Chondrocyte (in vitro differentiated cells): ENCODE results near the gene FUT4. TPM values are rescaled to one million over a fixed set of nuclear protein-coding genes. Genes with fewer than 3 reads are reported as not detected.

Source experiments
- DNase-seq: peaks from one replicate; pipeline ENCODE4 v3.0.0; 2021; ENCODE audit warnings: mixed read lengths, low spot score
- H3K27ac Mint-ChIP-seq: one replicate; pipeline ENCODE4 v1.8.0; 2021; ENCODE audit warnings: mild to moderate bottlenecking, moderate library complexity, mixed read lengths; ENCODE audit not compliant: unreplicated experiment
- H3K27me3 Mint-ChIP-seq: 2 replicates; pipeline ENCODE4 v1.8.0; 2021; ENCODE audit warnings: low read depth, mixed read lengths
- H3K36me3 Mint-ChIP-seq: 2 replicates; pipeline ENCODE4 v1.8.0; 2021; ENCODE audit warnings: low read depth, mixed read lengths
- H3K4me1 Mint-ChIP-seq: 2 replicates; pipeline ENCODE4 v1.8.0; 2021; ENCODE audit warnings: low read depth, mild to moderate bottlenecking, mixed read lengths
- H3K4me3 Mint-ChIP-seq: one replicate; pipeline ENCODE4 v1.8.0; 2021; ENCODE audit warnings: mild to moderate bottlenecking, moderate library complexity, mixed read lengths; ENCODE audit not compliant: unreplicated experiment
- H3K9me3 Mint-ChIP-seq: 2 replicates; pipeline ENCODE4 v1.8.0; 2021; ENCODE audit warnings: low read depth, mixed read lengths
- CTCF ChIP-seq: fragments of 200-600 bp; sonication (generic); IDR thresholded peaks from 2 replicates; pipeline ENCODE4 v1.5.0; 2021; ENCODE audit warnings: antibody characterized with exemption, mild to moderate bottlenecking, moderate library complexity
- total RNA-seq: library from RNA; stranded (reverse); gene quantifications from 3 replicates; pipeline ENCODE4 v1.2.1, GENCODE V29; 2021

The FUT4 gene
- total RNA-seq, 1 donor from 2014 or later = 7.7 TPM

GRCh38 chr11:94526645-94527438, 16.9 kb upstream of the FUT4 start:
- Mint-ChIP-seq H3K9me3 (peaks cover 5% of the 10 kb centered on the region), H3K4me1 (peaks cover 37% of the 10 kb centered on the region), H3K27ac (peak overlapping the region; percentile 25), H3K27me3 (no peaks in the 10 kb centered on the region), H3K4me3 (no peak overlapping the region), H3K36me3 (no peaks in the 10 kb centered on the region)
- no peak for DNase-seq
- no peak for TF ChIP-seq CTCF

- Mint-ChIP-seq H3K27ac (peak overlapping the region; percentile 83), H3K27me3 (no peaks in the 10 kb centered on the region), H3K36me3 (no peaks in the 10 kb centered on the region), H3K4me3 (no peak overlapping the region), H3K4me1 (peaks cover 47% of the 10 kb centered on the region), H3K9me3 (peaks cover 5% of the 10 kb centered on the region)
- no peak for DNase-seq
- no peak for TF ChIP-seq CTCF
Observed at GRCh38 chr11:94528551-94528950, 15.2 kb upstream of the FUT4 start.

DNA sequence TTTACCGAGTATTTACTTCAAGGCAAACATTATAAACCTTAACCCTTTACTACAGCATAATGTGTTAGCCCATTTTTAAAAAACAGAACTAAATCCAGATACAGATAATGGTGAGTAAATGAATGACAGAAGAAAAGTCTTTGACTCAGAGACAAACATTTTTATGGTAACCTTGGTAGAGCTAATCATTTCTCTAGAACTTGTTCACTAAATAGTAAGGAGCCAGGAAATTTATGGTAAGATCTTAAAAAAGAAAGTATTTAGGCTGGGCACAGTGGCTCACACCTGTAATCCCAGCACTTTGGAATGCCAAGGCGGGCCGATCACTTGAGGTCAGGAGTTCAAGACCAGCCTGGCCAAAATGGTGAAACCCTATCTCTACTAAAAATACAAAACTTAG, 11.5 kb upstream of the FUT4 start:
- Mint-ChIP-seq H3K4me3 (no peak overlapping the region), H3K27ac (no peak overlapping the region), H3K36me3 (no peaks in the 10 kb centered on the region), H3K9me3 (peaks cover 5% of the 10 kb centered on the region), H3K27me3 (no peaks in the 10 kb centered on the region), H3K4me1 (peaks cover 53% of the 10 kb centered on the region)
- DNase-seq = no peak
- no peak for TF ChIP-seq CTCF

- TF ChIP-seq CTCF = no peak
- Mint-ChIP-seq H3K9me3 (peaks cover 5% of the 10 kb centered on the region), H3K4me1 (peaks cover 53% of the 10 kb centered on the region), H3K4me3 (no peak overlapping the region), H3K27ac (no peak overlapping the region), H3K27me3 (no peaks in the 10 kb centered on the region), H3K36me3 (no peaks in the 10 kb centered on the region)
- no peak for DNase-seq
Observed at GRCh38 chr11:94533206-94533605, 10.5 kb upstream of the FUT4 start.

DNA sequence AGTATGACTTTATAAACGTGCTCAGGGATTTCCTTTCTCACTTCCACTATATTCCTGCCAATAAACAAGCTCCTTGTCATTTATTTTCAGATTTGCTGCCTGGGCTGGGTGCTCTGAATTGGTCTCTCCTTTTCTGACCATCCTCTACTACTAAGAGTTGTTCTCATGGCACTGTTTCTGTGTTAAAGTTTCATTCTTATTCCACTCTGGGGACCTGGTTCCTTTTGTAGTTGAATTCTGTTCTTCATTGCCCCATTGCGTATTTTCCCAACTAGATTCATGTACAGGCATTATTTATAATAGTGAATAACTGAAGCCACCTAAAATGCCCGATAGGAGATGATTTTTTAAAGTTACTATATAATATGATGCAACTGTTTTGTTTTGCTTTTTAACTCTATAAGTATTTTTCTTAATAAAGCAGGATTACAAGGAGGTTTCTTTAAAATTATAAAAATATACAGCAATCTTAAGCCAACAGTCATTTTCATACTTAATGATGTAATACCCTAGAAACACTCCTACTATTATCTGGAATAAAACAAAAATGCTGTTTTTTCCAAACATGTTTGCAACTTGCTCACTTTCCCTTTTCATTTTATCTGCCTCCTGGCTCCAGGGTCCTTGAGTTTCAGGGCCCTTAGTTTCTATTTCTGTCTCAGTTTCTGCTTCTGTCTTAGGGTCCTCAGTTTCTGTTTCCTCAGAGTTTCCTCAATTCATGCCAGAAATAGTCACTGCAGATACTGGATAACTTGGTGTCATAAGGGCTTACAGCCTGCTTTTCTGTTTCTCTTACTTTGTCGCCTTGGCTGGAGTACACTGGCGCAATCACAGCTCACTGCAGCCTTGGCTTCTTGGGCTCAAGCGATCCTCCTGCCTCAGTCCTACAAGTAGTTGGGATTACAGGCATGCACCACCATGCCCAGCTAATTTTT, 9.8 kb upstream of the FUT4 start:
- Mint-ChIP-seq H3K36me3 (no peaks in the 10 kb centered on the region), H3K27ac (peak overlapping the region; percentile 93), H3K27me3 (no peaks in the 10 kb centered on the region), H3K9me3 (no peaks in the 10 kb centered on the region), H3K4me3 (no peak overlapping the region), H3K4me1 (peaks cover 46% of the 10 kb centered on the region)
- no peak for TF ChIP-seq CTCF
- no peak for DNase-seq
